ENCODE data around the gene ATXN7L1. TPM values are rescaled to one million over a fixed set of nuclear protein-coding genes. Genes with fewer than 3 reads are reported as not detected.

The ATXN7L1 gene
- total and polyA plus RNA-seq, 2 of the 13 experiments (the other 11 are each of a cell fraction or from before 2014, with no cell fraction given) = 4.1 to 7.8 TPM

DNA sequence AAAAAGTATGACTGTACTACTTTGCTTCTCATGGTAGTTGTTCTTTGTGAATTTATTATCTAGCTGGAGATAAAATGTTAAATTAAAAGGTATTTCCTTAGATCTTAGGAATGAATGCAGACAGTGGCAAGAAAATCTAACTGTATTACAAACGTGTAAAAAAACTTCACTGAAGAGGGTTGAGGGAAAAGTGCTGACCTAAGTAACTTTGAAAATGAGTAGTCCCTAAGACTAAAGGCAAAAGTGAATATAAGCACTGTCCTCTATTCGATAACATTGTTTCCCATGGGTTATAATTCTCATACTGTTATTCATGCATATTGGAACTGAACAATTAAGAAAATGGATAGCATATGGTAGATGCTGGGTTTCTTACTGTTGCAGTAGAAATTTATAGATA is 148.4 kb downstream of the ATXN7L1 start (continued):
- TF ChIP-seq, protein P1, sequence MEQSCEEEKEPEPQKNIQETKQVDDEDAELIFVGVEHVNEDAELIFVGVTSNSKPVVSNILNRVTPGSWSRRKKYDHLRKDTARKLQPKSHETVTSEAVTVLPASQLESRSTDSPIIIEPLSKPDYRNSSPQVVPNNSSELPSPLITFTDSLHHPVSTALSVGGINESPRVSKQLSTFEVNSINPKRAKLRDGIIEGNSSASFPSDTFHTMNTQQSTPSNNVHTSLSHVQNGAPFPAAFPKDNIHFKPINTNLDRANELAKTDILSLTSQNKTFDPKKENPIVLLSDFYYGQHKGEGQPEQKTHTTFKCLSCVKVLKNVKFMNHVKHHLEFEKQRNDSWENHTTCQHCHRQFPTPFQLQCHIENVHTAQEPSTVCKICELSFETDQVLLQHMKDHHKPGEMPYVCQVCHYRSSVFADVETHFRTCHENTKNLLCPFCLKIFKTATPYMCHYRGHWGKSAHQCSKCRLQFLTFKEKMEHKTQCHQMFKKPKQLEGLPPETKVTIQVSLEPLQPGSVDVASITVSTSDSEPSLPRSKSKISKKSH (CRISPR knock-in tag; IDR thresholded peaks at IDR 0.05; ENCODE audit: borderline replicate concordance) = no peak

- CTCF ChIA-PET (ENCODE audit: low intra/inter-chr PET ratio, low total read pairs) = no interaction called here
- Histone ChIP-seq H3K9me3 (ENCODE audit: low read length) (no peaks in the 10 kb centered on the region), H3K36me3 (replicated peaks in 1 of 2; ENCODE audit: control insufficient read depth in 1 of 2, insufficient read depth in 2 of 2, low read length in 2 of 2) (no peaks in the 10 kb centered on the region), H3K79me2 (ENCODE audit: insufficient read depth, low read length) (no peaks in the 10 kb centered on the region), H4K20me1 (ENCODE audit: insufficient read depth, low read length) (no peaks in the 10 kb centered on the region), H3K27me3 (ENCODE audit: control insufficient read depth in 1 of 2, insufficient read depth in 2 of 2, low read length in 2 of 2) (no peaks in the 10 kb centered on the region), H2AFZ (ENCODE audit: low read length) (no peak overlapping the region), H3K4me1 (ENCODE audit: insufficient read depth, low read length) (no peaks in the 10 kb centered on the region), H3K4me3 (replicated peaks in 1 of 3; ENCODE audit: insufficient read depth in 1 of 3, low read depth in 2 of 3, low read length in 3 of 3) (no peak overlapping the region), H3K4me2 (ENCODE audit: low read depth, low read length) (no peak overlapping the region), H3K9ac (ENCODE audit: insufficient read depth, low read depth, low read length) (no peak overlapping the region), H3K27ac (ENCODE audit: extremely low read length, insufficient read depth, low read length) (no peak overlapping the region)
- BruUV-seq (replicated peaks) = no TSS peak
- POLR2A ChIA-PET = no interaction called here
- ATAC-seq = no peak
- 96% methylated on average over 2 of the region's 2 CpGs for WGBS (ENCODE audit: low lambda C conversion rate)
- no peak for FAIRE-seq
- no peak for DNase-seq (ENCODE audit: low spot score)
- intact Hi-C loops (cut with micrococcal nuclease; ENCODE audit: unreplicated experiment) (no loop called here), in situ Hi-C loops (cut with HindIII; ENCODE audit: extremely low pct_ligation_motif_present, low pct_unique_long_range_greater_than_20kb) (no loop called here)
- TF ChIP-seq ZNF816 (CRISPR knock-in tag; IDR thresholded peaks at IDR 0.05; ENCODE audit: borderline replicate concordance) (no peak), YEATS4 (CRISPR knock-in tag; IDR thresholded peaks at IDR 0.05; ENCODE audit: borderline replicate concordance) (no peak), BHLHE40 (IDR thresholded peaks at IDR 0.05; ENCODE audit: low read length) (no peak), ZNF260 (CRISPR knock-in tag; IDR thresholded peaks at IDR 0.05; ENCODE audit: borderline replicate concordance, low read depth) (no peak), ZNF577 (CRISPR knock-in tag; IDR thresholded peaks at IDR 0.05; ENCODE audit: borderline replicate concordance, low read depth) (no peak), SP1 (IDR thresholded peaks at IDR 0.05) (no peak), SP1 (CRISPR knock-in tag; IDR thresholded peaks at IDR 0.05) (no peak), ZNF619 (CRISPR knock-in tag; IDR thresholded peaks at IDR 0.05) (no peak), POGK (CRISPR knock-in tag; conservative IDR thresholded peaks at IDR 0.05) (no peak), EEA1 (CRISPR knock-in tag; IDR thresholded peaks at IDR 0.05; ENCODE audit: borderline replicate concordance) (no peak), ZNF382 (CRISPR knock-in tag; IDR thresholded peaks at IDR 0.05; ENCODE audit: borderline replicate concordance) (no peak), ISX (CRISPR knock-in tag; conservative IDR thresholded peaks at IDR 0.05) (no peak), CREB3 (CRISPR knock-in tag; IDR thresholded peaks at IDR 0.05) (no peak), PTBP1 (IDR thresholded peaks at IDR 0.05; ENCODE audit: low read depth, low read length, poor library complexity, severe bottlenecking) (no peak), ZBTB1 (CRISPR knock-in tag; IDR thresholded peaks at IDR 0.05; ENCODE audit: borderline replicate concordance) (no peak), KLF13 (CRISPR knock-in tag; IDR thresholded peaks at IDR 0.05) (no peak)
These were observed 151.7 kb downstream of the ATXN7L1 start for GRCh38 chr7:105724688-105725087.
